ENCODE data around the gene NTM.
A peak's percentile ranks its signal among the peaks of the same experiment; 100 is the strongest.

Gene NTM

DNA sequence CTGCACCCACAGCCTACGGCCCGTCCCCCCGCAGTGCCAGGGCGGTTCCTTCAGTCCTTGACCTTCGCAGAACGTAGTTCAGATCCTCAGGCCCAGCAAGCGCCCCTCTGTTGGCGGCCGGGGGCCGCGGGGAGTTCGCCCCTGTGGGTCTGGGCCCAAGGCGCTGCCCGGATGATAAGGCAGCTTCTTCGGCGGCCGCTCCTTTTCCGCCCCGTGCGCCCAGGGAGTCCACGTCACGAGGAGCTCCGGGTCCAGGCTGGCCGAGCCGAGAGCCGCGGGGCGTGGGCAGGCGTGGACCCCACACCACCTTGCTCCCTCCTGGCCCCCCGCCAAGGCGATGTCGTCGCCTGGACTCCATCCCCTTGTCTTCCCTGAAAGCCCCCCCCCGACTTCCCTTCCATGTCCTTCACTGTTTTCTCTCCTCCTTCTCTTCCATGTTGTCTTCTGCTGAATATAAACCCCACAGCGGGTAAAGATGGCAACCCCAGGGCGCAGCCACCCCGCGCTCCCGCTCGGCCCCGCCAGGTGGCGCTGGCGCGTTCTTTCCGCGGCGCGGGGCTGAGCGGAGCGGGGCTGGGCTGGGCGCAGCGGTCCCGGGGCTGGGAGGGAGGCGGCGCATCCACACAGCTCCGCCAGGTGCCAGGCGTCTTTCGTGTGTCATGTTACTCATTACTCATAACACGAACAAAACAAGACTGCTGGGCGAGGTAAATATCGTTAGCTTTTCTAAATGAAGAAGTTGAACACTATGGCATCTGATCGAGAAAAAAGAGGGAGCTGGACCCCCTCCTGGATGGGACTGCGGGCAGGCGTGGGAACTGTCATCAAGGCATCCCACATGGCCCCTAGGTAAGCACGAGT is 321.0 kb downstream of the NTM start:
- peak; percentile 20 for DNase-seq

DNA sequence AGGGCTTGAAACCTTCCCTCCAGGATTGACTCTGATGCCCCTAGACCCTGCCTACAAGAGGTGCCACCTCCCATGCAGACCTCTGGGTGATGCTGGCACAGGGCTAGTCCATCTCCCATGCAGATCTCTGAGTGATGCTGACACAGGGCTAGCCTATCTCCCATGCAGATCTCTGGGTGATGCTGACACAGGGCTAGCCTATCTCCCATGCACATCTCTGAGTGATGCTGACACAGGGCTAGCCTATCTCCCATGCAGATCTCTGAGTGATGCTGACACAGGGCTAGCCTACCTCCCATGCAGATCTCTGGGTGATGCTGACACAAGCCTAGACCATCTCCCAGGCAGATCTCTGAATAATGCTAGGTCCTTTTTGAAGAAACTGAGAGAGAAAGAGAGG is 321.7 kb downstream of the NTM start:
- DNase-seq = no peak

DNA sequence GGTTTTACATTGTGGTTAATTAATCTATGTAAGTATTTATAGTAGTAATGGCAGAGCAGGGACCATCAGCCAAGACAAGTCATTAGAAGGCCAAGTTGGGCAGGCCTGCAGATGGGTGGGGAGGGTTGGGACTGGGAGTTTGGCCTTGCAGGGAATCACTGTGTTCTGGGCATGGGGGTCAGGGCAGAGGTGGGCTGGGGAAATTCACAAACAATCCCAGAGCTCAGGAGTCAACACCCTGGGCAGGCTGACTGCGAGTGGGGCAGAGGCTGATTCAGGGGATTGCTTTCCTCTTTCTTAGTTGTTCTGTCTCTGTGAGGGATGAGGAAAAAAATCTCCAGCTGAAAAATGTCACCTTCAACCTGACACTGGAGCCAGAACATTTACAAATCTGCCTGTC is 322.5 kb downstream of the NTM start:
- DNase-seq = no peak

DNA sequence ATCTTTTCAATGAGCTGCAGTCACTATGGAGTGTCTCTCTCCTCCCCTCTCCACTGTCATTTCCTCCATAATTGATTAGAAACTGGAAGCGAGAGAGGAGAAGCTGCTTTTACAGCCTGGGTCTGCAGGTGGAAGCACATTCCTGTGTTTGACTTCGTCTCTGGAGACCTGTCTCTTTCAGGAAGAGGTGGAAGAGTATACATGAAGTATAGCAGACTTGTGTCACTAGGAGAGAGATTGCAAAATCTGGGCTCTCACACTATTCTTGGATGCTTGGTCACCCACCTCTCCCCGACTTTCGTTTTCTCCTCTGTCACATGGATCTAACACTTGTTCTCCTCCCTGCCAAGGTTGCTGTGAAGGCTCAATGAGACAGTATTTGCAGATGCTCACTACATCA is 323.3 kb downstream of the NTM start:
- no peak for DNase-seq

DNA sequence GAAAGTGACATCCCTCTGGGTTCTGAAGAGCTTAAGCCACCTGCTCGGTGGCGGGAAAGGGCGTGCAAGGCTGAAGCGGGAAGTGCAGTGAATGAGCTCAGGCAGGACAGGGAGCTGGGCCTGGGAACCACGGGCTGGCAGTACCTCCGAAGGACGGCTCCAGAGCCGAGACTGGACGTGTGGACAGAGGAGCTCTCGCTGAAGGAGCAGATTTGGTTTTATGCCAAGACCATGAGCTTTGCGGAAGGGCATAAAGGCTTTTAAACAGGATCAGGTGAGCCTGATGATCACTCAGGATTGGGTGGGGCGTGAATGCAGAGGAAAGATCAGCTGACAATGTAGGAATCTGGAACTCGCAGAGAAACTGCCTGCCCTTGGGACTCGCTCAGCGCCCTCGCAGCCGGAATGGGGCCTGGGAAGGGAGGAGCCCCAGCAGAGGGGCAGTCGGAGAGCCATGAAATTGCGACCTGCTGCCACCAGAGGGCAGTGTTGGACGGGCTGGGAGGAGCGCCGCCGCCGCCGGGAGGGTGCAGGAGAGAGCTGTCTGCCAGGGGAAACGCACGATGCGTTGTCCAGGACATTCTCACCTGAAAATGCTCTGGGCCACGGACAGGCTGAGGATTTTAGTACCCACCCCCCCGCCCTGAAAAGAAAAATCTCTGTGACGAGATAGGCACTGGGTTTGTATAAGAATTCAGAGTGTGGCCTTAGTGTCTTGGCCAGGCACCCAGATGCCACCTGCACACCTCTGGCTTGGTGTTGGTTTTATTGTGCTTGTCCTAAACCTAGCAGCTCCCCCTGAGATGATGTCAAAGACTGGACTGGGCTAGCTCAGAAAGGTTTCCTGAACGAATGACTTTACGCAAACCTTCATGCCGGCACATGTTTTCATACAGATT is 324.4 kb downstream of the NTM start:
- DNase-seq = peak; percentile 38

DNA sequence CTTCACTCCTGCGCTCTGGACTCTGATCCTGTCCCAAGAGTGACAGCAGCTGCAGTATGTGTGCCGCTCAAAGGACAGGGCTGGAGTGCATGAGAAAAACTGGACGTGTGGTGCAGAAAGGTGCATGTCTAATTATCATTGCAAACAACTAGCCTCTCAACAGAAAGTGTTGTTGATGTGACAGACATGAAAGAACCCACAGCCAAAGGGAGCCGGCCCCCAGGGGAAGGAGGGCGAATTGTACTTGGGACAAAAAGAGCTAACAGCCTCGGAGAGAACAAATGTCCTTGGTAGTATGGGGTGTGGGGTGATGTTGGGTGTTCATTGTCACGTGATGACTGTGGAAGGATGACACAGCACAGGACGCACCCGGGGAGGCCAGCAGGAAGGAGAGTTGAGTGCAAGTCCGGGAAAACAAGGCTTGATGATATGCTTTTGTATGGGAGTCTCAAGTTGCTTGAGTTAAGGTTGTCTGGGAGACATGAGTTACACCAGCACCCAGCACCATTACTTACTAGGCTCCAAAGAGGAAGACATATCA is 325.5 kb downstream of the NTM start:
- no peak for DNase-seq

DNA sequence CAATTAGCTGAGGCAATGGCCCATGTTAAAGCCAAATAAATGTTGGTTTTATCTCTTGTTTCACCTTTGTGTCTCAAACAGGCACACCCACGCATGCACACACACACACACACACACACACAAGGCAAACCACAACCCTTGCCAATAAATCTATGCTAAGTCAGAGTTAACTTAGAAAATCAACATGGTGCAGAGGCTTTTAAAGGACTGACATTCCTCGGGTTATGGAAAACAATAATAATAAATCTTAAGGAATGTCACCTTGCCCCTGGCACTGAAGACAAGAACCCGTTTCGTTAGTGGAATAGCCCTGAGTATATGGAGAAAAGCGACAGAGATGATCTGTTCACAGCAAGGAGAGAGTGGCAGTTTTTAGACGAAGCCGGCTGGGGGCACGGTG is 326.3 kb downstream of the NTM start:
- no peak for DNase-seq

DNA sequence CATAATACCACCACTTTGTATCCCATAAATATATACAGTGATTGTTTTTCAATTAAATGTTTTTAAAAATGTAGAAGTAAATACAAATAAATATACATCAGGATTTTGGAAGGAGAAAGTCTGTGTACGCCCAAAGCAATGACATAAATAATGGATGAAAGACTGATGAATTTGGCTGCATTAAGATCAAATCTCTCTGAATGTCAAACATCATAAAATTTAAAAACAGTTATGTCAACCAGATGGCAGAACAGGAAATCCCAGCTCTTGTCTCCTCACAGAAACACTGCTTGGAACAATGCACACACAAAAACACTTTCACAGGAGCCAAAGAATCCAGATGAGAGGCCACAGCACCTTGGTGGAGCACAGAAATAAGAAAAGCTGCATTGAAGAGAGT is 332.9 kb downstream of the NTM start:
- no peak for DNase-seq

DNA sequence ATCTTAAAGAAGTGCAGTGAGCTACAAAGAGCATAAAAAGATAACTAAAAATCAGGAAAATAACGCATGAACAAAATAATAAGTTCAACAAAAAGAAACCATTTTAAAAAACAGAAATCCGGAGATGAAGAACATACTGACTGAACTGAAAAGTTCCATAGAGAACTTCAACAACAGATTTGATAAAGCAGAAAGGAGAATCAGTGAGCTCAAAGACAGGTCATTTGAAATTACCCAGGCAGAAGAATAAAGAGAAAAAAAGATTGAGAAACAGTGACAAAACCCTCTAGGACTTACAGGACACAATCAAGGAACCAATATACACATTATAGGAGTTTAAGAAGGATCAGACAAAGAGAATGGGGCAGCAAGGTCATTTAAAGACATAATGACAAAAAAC is 334.3 kb downstream of the NTM start:
- DNase-seq = no peak

DNA sequence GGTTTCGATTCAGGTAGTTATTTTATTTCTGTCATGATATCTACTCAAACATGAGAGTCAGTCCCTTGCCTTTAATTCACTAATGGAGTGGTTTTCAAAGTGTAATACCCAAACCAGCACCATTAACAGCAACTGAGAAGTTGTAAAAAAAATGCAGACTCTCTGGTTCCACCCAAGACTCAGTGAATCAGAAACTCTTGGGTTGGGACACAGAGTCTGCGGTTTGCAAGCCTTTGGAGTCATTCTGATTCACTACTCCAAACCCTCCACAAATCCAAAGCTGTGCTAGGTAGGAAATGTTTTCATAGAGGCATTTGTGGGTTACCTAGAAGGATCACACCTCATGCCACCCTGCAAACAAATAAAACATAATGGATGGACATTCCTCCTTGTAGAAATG is 340.1 kb downstream of the NTM start:
- DNase-seq = no peak

DNA sequence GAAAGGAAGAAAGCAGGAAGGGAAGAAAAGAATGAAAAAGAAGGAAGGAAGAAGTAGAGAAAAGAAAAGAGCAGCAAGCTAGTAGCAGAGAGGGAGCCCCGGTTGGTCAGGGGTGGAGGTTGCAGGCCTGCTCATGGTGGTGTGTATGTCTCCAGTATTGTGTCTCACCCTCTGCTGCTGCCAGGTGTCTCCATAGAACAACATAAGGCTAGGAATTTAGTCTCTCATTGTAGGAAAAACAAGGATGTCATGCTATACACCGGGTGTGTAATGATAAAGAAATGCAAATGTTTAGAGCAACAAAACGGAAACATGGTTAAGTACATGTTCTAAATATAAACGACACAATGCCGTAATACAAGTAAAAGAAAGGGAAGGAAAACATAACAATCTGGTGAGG is 342.5 kb downstream of the NTM start:
- no peak for DNase-seq

DNA sequence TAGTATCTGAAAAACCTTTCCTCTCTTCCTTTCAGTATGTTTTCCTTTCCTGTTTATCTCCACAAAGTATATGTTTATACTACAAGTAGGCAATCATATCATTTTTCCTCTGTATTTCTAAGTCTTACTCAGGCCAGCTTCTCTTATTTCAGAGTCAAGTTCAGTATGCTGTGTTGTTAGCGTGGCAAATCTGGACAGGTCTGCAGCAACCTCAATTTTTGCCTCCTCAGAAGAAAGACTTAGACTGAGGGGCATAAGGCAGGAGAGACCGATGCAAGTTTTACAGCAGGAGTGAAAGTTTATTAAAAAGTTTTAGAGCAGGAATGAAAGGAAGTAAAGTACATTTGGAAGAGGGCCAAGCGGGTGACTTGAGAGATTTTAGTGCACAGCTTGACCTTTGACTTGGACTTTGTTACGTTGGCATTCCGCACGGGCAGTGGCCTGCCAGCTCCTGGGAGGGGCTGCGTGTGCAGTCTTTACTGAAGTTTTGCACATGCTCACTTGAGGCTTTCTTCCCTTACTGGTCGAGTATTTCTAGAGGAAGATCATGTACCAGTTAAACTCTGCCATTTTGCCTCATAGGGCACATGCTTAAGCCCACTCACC is 343.2 kb downstream of the NTM start:
- DNase-seq = no peak

DNA sequence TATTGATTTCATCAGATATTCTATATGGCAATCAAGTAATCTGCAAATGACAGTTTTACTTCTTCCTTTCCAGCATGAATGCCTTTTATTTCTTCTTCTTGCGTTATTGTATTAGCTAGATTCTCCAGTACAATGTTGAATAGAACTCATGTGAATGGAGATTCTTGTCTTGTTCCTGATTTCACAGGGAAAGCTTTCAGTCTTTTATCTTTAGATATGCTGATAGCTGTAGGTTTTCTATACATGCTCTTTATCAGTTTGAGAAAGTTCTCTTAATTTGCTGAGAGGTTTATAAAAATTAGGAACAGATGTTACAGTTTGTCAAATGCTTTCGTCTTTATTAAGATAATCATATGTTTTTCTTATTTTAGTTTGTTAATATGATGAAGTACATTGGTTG is 347.2 kb downstream of the NTM start:
- no peak for DNase-seq

DNA sequence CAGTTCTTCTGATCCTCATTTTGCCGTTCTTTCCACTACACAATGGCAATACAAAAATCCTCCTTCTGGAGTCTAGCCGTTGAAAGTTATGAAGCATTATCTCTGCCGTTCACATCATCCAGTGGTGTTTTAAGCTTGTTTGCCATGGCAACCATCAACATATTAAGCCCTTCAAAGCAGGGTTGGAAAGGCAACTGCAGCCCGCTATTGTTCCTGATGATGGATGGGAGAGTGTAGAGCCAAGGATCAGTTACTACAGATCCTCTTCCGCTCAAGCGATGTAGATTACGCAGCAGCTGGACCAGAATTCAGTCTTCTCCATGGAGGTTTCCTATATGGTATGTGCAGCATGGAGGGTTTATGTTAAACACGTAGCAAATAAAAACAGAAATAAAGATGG is 352.7 kb downstream of the NTM start:
- no peak for DNase-seq

DNA sequence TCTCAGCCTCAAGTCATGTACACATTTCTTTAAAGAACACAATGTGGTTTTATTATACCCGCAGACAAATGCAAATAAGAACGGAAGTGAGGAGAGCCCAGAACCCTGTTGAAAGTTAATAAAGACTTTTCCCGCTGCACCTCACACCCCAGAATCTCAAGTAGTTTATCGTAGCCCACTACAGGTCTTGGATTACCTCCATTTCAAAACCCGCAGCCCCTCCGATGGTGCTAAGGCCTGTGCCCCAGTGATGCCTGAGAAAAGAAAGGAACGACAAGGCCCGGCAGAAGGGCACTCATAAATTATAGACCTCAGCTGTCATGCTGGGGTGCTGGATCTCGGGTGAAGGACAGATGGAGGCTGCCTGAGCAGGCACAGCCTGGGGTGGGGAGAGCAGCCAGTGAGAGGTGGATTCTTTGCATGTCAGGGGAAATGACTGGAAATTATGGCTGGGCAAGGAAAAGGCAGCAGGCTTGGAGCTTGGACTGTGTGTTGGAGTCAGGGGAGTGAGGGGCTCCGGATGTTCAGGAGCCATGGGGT is 354.1 kb downstream of the NTM start:
- no peak for DNase-seq

DNA sequence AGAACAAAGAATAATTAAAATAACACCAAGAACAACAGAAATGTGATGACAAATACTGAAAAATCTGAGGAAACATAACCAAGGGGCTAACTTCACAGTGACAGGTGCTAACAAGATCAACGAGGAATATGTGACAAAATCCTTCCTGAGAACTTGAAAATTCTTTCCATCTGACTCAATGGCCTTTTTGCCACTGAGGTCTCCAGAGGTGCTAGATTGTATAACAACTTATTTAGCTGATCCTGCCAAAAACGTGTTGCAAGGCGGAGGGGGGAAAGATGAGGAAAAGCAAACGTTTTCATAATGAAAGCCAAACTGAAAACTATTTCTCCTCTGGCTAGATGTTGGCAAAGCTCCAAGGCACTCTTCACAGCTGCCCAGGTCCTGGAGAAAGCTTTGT is 364.5 kb downstream of the NTM start:
- no peak for DNase-seq

DNA sequence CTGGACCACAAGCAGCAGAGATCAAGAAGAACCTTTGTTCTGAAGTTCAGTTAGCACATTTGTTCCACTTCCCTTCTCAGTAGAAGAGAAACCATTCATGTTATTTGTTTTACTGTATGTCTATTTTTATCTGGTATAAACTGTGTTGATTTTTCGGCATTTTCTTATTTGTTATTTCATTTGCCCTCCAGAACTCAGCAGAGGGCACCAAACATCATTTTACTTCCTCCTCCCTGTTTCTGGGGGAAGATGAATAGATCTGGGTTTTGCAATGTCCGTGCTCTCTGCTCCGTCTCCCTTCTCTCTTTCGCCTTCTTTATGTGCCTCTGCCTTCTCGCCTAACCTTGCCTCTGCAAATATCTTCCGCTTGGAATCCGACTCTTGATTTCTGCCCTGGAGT is 366.9 kb downstream of the NTM start:
- DNase-seq = no peak

DNA sequence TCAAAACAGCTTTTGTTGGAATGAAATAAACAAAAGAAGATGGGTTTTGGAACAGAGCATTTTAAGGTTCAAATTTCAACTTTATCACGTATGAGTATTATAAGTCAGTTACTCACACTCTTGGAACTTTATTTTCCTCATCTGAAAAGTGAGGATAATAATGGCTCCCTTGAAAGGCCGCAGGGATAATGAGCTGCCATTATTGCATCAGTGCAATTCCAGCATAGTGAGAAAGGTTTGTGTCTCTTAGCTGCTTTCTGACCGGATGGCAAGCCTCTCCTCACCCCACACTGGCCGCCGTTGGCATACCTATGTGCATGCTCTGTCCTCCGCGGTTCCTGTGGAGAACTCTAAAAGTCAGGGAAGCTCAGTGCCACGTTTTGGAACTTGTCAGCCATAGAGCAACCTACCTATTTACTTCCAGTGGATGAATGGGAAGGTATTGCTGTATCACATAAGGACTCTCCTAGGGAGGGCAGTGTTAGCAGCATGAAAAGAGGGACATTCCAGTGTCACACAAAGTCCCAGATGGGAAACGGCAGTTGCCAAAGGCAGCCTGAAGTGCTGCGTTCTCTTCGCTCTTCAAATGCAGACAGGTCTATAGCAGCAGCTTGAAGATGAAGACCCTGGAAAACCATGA is 368.9 kb downstream of the NTM start:
- DNase-seq = no peak

DNA sequence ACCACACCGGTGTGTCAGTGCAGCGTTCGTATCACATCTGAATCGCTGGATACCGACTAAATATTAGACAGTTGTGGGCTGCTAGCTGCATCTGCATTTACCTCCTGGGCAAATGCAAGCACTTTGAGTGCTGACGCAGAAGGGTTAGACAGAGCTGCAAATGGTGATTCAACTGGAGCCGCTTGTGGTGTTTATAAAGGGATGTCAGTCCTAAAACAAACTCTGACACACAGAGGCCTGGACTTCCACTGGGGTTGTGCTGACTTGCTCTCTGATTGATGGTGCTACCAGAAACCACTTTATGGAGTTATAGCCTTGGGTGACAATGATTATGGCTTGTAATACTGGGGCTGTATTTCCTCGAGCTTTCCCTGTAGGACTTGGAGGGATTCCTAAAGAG is 374.4 kb downstream of the NTM start:
- DNase-seq = no peak

DNA sequence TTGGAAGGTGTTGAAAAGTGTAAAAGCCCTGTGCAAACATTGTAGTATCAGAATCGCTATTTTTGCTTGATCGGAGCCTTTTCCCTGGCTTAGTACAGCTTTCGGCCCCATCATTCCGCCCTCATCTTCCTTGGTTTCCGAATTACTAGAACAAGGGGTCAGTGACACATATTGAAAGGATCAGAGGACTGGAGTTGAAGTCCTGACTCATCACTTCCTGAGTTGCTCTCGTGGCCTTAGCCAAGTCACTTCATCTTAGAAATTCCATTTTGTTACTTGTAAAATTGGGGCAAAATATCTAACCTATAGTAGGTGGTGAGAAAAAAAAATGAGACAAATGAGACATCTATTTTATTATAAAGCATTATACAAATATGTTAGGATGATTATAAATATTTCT is 375.0 kb downstream of the NTM start:
- DNase-seq = no peak

DNA sequence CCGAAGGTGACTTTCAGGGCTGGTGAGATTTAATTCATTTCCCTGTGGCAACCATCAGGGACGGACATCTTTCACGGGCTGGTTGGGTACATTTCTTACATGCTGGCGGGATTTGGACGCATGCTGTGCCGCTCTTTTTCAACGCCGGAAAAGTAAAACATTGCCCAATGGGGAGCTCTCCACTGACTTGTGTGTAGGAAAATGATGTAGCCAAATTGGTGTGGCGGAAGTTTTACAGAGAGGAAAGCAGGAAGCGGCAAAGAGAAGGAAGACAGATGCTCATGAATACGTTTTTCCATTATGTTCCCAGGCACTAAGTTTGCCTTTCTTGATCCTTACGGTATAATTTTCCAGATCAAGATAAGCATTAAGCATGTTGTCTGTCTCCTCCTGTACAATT is 375.8 kb downstream of the NTM start:
- no peak for DNase-seq

DNA sequence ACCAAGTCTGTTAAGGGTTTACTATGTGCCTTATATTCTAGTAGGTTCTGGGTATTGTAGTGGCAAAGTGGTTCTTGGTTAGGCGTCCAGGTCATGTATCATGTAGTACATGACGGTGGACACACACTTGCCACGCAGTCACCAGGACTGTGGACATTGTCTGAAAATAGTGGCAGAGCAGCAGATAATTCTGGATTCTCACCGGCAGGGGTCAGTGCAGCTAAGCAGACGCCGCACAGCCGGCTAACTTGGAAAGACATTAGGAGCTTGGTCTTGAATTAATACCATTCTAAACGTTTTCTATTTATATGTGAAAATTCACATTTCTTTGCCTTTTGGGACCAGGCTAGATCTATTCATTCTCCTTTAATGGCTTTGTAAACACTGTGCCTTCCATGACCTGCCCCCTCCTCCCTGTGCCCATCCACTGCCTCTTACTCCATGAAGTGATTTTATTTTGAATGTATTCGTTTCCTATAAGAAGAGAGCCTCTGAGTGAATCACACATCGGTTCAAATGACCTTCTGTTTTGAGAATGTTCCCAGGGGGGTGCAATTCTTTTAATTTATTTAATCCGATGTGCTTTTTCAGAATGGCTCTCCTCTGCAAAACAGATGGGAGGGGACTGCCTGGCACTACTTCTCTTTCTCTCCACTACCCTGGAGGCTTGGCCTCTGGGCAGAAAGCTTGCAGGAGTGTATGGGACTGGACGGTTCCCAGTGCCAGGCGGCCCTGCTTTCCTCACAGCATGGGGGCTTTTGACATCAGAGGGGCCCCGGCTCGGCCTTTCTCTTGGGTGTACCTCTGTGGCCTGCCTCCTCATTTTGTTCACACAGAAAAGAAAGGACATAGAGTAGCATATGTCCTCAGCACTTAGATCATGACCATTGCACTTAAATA is 378.0 kb downstream of the NTM start:
- peak; percentile 52 for DNase-seq

All from NCI-H510A treated with DMSO at 0.1 percent for 48 hours (cell line).